Measurements from ENCODE around the gene RAB6C. TPM values are rescaled to one million over a fixed set of nuclear protein-coding genes. Genes with fewer than 3 reads are reported as not detected.
"Not testable (repeated sequence)": the region's sequence is repeated elsewhere in the genome, so short reads cannot be mapped to it uniquely, and the experiment has no call there.

Gene RAB6C
- total RNA-seq, 4 donors from 2014 or later = not detected

- no peak for TF ChIP-seq CTCF (IDR thresholded peaks at IDR 0.05)
- TF ChIP-seq POLR2A (IDR thresholded peaks at IDR 0.05) = no peak
- H3K27ac ChIP-seq = no peak overlapping the region
- intact Hi-C loops (cut with DNase I) = no loop called here
Measured at GRCh38 chr2:129977986-129978385, 1.5 kb upstream of the RAB6C start.

GRCh38 chr2:129980246-129980645 is 780 bp downstream of the RAB6C start:
- H3K4me1 ChIP-seq; intact Hi-C loops (cut with DNase I); H3K27ac ChIP-seq; H3K36me3 ChIP-seq; H3K9me3 ChIP-seq; DNase-seq: not testable (repeated sequence)
- 0 to 7% methylated on average over 2 to 5 of the region's 13 CpGs for whole genome bisulfite sequencing, 2 donors
- Histone ChIP-seq H3K4me3 (peak overlapping the region in 2 of 4 donors; percentile 21 to 45), H3K27me3 (peaks cover 0 to 82% (median 0%) of the 10 kb centered on the region in 4 donors)

More at GRCh38 chr2:129977986-129978385, 1.5 kb upstream of the RAB6C start:
- H3K27me3 ChIP-seq = peaks cover 0 to 63% (median 0%) of the 10 kb centered on the region in 4 donors
- no peaks in the 10 kb centered on the region for H3K9me3 ChIP-seq
- H3K36me3 ChIP-seq = no peaks in the 10 kb centered on the region
- no peak for DNase-seq
- peaks cover 0 to 9% (median 4%) of the 10 kb centered on the region in 3 donors for H3K4me1 ChIP-seq
- no peak overlapping the region for H3K4me3 ChIP-seq
- 75 to 83% methylated on average over 3 to 5 of the region's 5 CpGs for WGBS, 2 donors

GRCh38 chr2:129981689-129982088 is 2.2 kb downstream of the RAB6C start:
- H3K36me3 ChIP-seq; H3K9me3 ChIP-seq; H3K27ac ChIP-seq; DNase-seq; H3K4me1 ChIP-seq; intact Hi-C loops (cut with DNase I); H3K4me3 ChIP-seq: not testable (repeated sequence)
- 65 to 66% methylated on average over 7 of the region's 7 CpGs for WGBS, 2 donors
- H3K27me3 ChIP-seq = peaks cover 0 to 76% (median 0%) of the 10 kb centered on the region in 4 donors

- Histone ChIP-seq H3K27ac (no peak overlapping the region), H3K27me3 (peaks cover 0 to 65% (median 0%) of the 10 kb centered on the region in 4 donors), H3K4me1 (peaks cover 0 to 5% (median 4%) of the 10 kb centered on the region in 3 donors), H3K4me3 (no peak overlapping the region), H3K9me3 (no peaks in the 10 kb centered on the region), H3K36me3 (no peaks in the 10 kb centered on the region)
- TF ChIP-seq CTCF (IDR thresholded peaks at IDR 0.05) (no peak), POLR2A (IDR thresholded peaks at IDR 0.05) (no peak)
- 66 to 74% methylated on average over 2 of the region's 2 CpGs for WGBS, 2 donors
- intact Hi-C loops (cut with DNase I) = no loop called here
- DNase-seq = no peak
Measured at GRCh38 chr2:129984426-129984825, 5.0 kb downstream of the RAB6C start.

GRCh38 chr2:129992415-129993006 is 13.0 kb downstream of the RAB6C start:
- H3K4me3 ChIP-seq; intact Hi-C loops (cut with DNase I); H3K4me1 ChIP-seq; H3K9me3 ChIP-seq; H3K36me3 ChIP-seq; H3K27ac ChIP-seq; DNase-seq: not testable (repeated sequence)
- 9 to 20% methylated on average over 1 to 6 of the region's 49 CpGs for WGBS, 2 donors
- peaks cover 0 to 61% (median 0%) of the 10 kb centered on the region in 4 donors for H3K27me3 ChIP-seq

- DNase-seq; H3K27ac ChIP-seq; H3K4me1 ChIP-seq; H3K9me3 ChIP-seq; H3K4me3 ChIP-seq; intact Hi-C loops (cut with DNase I); H3K36me3 ChIP-seq: not testable (repeated sequence)
- H3K27me3 ChIP-seq = peaks cover 0 to 64% (median 0%) of the 10 kb centered on the region in 4 donors
- 37 to 60% methylated on average over 3 to 4 of the region's 20 CpGs for WGBS, 2 donors
Measured at GRCh38 chr2:129993151-129993550, 13.7 kb downstream of the RAB6C start.

- 36 to 57% methylated on average over 1 to 2 of the region's 2 CpGs for WGBS, 2 donors
- H3K4me1 ChIP-seq = not testable (repeated sequence)
Measured at GRCh38 chr2:129996657-129997237, 17.3 kb downstream of the RAB6C start.

GRCh38 chr2:129998771-129999170 is 19.3 kb downstream of the RAB6C start:
- H3K27ac ChIP-seq; intact Hi-C loops (cut with DNase I); H3K4me1 ChIP-seq; DNase-seq; H3K9me3 ChIP-seq; H3K36me3 ChIP-seq; H3K4me3 ChIP-seq: not testable (repeated sequence)
- H3K27me3 ChIP-seq = peaks cover 0 to 32% (median 0%) of the 10 kb centered on the region in 4 donors
- 69 to 81% methylated on average over 6 of the region's 6 CpGs for WGBS, 2 donors

More at GRCh38 chr2:129996657-129997237, 17.3 kb downstream of the RAB6C start:
- H3K36me3 ChIP-seq; H3K9me3 ChIP-seq; DNase-seq; intact Hi-C loops (cut with DNase I); H3K4me3 ChIP-seq; H3K27ac ChIP-seq: not testable (repeated sequence)
- peaks cover 0 to 42% (median 0%) of the 10 kb centered on the region in 4 donors for H3K27me3 ChIP-seq

GRCh38 chr2:130005862-130006261 is 26.4 kb downstream of the RAB6C start:
- peak overlapping the region in 1 of 4 donors; percentile 27 for H3K4me3 ChIP-seq

GRCh38 chr2:130016701-130017100 is 37.2 kb downstream of the RAB6C start:
- H3K4me3 ChIP-seq; DNase-seq; H3K27ac ChIP-seq; H3K36me3 ChIP-seq; intact Hi-C loops (cut with DNase I); H3K27me3 ChIP-seq; H3K4me1 ChIP-seq: not testable (repeated sequence)
- peaks cover 0 to 12% (median 0%) of the 10 kb centered on the region in 3 donors for H3K9me3 ChIP-seq
- WGBS, 2 donors = 32 to 45% methylated on average over 5 of the region's 5 CpGs

More at GRCh38 chr2:130005862-130006261, 26.4 kb downstream of the RAB6C start:
- H3K27ac ChIP-seq; intact Hi-C loops (cut with DNase I); DNase-seq; H3K36me3 ChIP-seq; H3K4me1 ChIP-seq; H3K9me3 ChIP-seq: not testable (repeated sequence)
- peaks cover 0 to 39% (median 0%) of the 10 kb centered on the region in 4 donors for H3K27me3 ChIP-seq
- WGBS, 2 donors = 4 to 12% methylated on average over 4 to 21 of the region's 42 CpGs
